NCI-H1092 treated with DMSO at 0.1 percent for 48 hours (cell line): ENCODE results near the gene CTR9.

Source experiments
- DNase-seq: peaks from one replicate; lab custom pipeline; 2025; lab: John Stamatoyannopoulos, UW

CTR9 gene

DNA sequence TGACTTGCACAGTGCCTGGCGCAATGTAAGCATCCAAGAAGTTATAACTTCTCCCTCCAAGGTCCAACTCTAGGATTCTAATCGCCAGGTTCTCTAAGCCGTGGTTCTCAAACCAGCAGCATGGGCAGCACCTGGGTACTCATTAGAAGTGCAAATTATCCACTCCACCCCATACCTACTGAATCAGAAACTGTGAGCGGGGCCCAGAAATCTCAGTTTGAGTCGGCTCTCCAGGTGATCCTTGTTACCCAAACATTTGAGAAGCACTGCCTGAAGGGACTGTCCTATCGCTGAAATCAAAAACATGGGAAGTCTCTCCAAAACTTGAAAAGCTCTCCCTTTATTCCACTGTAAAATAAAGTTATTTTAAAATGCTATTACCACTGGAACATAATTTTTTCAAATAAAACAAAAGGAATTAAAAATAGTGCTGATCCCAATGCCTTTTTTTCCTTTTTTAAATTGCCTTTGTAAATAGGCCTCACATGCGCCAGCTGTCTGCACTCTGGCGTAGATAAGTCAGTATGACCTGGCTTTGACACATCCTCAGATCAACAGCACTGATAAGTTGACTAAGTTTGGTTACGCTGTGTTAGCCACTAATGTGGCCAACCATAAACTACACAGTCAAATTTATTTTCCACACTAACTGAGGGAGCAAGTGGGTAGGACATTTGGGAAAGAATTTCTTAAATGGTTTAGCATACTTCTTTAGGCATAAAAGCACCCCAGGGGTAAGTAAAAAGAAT is 8.4 kb upstream of the CTR9 start:
- DNase-seq = no peak

DNA sequence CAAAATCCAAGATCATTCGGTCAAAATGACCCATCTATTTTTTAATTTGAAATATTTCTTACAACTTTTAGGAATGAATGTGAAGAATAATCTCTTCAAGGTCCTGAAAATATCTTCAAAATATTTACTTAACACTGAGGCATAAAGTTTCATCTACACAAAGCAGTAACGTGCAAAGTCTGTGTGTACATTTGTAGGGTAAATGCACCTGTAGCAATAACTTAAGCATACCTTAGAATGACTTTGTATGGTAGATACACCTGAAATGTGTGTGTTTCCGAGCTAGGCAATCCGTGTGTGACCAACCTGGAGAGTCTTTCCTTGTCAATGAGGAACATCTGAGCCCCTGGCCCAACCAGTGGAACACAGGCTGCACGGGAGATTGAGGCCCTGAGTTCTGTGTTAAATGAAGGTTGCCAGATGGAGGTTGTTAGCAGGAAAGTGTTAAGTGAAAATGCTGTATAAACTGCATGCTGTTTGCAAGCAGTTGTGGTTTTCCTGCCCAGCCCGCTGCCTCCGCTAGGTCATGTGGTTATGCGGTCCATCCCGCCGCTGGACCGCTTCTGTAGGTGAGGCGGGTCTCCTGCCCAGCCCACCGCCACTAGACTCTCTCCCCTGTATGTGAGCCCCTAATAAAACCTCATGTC is 7.6 kb upstream of the CTR9 start:
- no peak for DNase-seq

DNA sequence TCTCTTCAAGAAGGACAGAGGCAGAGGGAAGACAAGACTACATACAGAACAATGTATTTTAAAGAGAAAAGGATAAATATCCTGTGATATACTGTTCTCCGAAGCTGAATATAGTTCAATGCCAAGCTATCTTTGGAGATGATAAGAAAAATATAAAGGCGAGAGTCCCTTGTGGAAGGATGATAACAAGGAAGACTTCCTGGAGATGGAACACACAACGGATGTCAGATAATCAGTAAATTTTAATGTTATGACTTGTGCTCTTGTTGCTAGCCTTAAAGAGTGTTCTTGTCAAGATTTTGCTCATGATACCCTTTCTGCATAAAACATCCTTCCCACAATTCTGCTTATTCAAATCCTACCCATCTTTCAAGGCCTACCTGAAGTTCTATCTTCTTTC is 6.8 kb upstream of the CTR9 start:
- no peak for DNase-seq

DNA sequence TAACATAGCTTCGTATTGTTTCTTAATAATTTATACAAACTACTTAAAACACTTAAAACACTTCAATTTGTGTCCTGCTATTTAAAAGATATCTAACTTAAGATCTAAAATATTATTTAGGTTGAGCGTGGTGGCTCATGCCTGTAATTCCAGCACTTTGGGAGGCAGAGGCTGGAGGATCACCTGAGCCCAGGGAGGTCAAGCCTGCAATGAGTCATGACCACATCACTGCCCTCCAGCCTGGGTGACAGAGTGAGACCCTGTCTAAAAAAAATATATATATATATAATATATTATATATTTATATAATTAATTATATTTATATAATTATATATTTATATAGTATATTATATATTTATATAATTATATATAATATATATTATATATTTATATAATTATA is 4.2 kb upstream of the CTR9 start:
- no peak for DNase-seq

DNA sequence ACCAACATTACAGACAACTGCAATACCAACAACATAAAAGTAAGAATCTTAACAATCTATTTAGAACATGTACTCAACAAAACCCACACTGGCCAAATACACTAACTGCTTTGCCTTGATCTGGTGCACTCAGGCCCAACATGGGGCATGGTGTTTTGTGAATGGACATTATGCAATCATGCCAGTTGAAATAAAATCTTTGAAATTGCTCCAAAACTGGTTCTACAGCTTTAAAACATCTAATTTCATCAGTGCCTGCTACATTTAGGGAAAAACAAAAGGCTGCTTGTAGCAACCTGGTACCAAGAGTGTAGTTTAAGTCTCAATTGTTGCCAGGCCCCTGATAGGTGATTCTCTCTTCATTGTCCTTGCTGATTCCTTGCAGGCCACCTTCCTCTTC is 3.3 kb upstream of the CTR9 start:
- DNase-seq = no peak

DNA sequence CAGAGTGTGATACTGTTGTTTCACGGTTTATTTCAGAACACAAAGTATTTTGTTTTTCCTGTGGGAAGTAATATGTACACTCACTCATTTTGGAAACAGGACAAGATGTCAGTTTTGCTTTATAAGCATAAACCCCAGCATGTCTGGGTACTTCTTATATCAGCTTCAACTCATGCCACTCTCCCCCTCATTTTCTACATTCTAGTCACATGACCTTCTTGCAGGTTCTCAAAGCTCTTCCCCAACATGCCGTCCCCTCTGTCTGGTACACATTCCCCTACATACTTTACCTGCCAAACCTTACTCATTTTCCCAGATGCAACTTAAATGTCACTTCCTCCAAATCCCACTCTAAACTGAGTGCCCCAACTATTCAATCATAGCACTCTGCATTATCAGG is 1.6 kb upstream of the CTR9 start:
- DNase-seq = no peak

DNA sequence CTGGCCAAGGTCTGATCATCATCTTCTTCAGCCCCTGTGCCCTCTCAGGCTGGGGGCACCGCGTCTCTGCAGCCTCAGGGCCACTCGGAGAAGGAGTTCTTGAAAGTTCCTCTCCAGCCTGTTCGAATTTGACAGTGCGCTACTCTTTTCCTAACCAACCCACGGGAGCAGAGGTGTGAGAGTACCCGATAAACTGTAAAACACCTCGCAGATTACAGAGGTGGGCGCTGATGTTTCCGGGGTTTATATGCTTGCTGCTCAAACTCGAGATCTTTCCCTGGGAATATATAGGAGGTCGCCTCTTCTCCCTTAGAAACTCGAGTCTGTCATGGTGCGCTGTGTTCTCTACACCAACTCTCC is 515 bp downstream of the CTR9 start:
- peak; percentile 25 for DNase-seq

DNA sequence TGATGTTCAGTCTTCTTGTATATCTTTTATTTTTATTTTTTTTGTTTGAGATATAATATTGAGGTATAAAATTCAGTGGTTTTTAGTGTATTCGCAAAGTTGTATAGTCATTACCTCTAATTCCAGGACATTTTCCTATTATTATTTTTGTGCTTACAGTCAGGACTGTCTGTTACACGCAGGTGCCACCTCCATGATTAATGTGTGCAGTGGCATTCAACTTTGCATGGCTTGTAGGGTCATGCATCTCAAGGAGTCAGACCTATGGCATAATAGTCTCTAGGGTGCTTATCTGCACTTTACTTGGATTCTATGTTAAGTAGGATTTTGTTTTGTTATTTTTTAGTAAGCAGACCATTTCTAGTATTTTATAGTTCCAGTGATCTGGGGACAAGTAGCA is 1.0 kb downstream of the CTR9 start:
- no peak for DNase-seq

DNA sequence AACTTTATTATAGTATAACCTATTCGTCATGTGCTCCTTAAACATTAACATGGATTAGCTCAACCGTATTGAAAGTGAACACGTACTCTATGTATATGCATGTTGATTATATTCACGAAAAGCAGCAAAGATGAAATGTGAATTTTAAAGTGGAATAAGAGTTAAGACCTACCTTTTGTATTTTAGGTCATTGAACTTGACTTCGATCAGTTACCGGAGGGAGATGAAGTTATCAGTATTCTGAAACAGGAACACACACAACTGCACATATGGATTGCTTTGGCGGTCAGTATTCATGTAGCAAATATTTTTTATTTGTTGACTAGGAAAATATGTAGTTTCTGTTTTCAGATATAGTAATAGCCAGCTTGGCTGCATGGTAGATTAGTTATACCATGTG is 1.4 kb downstream of the CTR9 start:
- DNase-seq = no peak

DNA sequence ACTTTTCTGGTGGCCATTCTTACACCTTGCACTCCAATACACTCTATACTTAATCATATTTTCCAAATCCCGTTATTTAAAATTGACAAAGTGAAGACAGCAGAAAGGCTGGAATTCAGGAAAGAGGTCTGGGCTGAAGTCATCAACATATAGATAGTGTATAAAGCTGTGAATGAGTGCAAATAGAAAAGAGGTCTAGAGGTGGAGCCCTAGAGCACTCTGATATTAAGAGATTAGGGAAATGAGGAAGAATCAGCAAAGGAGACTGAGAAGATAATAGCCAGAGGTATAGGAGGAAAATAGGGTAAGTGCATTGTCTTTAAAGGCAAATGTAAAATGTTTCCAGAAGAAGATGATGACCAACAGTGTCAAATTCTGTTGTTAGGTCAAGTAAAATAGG is 7.9 kb downstream of the CTR9 start:
- no peak for DNase-seq

DNA sequence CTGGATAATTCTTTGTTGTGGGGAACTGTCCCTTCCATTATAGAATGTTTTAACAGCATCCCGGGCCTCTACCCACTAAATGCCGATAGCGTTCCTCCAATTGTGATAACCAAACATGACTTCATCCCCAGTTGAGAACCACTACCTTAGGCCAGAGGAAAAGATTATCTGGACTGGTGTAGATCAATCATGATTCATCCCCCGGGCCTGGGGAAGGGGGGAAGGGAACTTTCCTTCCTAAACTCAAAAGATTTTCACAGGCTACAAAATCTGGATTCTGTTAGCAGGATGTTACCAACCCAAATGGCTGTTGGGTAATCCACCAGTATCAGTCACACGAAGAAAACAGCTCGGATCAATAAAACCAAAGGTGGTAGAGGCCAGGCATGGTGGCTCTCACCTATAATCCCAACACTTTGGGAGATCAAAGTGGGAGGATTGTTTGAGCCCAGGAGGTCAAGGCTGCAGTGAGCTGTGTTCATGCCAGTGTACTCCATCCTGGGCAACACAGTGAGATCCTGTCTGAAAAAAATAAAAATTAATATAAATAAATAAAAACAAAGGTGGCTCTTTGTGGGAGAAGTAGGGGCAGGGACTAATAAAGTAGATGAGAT is 10.1 kb downstream of the CTR9 start:
- DNase-seq = no peak

DNA sequence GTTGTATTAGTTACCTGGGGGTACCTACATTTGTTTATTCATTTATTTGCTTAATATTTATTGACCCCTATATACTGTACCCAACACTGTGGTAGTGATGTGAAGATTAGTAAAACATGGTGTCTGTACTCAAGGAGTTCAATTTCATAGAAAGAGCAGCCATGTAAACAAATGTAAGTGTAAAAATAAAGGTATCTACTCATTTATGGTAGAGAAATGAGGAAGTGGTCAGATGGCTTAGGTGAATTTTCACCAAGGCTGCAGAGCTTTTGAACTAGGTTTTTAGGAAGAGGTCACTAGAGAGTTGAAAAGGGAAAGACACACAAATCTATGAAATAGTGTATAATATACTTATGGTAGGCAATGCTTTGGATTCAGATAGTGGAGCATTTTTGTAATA is 11.1 kb downstream of the CTR9 start:
- DNase-seq = no peak

DNA sequence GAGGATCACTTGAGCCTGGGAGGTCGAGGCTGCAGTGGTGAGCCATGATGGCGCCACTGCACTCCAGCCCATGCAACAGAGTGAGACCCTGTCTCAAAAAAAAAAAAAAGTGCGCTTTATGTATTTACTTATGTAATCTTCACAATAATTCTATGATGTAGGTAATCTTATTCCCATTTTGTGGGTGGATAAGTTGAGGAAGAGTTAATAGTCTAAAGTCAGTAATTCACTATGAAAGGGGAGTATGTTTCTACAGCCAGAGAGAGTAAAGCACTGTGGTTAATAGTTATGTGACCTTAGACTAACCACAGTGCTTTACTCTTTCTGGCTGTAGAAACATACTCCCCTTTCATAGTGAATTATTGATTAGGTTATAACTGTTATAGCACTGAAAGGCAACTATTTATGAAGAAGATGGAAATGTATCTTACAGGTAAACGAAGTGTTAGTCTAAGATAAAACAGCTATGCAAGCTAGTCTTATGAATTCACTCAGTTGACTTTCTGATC is 11.9 kb downstream of the CTR9 start:
- no peak for DNase-seq

DNA sequence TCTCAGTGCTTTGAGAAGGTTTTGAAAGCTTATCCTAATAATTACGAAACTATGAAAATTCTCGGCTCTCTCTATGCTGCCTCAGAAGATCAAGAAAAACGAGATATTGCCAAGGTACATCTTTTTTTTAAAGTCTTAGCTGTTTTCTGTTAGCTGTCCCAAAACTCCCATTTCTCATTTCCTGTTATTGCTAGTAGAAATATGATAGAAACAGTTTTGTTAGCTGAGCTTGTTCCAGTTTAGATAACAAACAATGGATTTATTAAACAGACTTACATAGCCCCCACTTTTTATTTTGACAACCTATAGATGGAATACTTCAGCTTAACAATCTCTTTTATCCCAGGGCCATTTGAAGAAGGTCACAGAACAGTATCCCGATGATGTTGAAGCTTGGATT is 12.7 kb downstream of the CTR9 start:
- no peak for DNase-seq

DNA sequence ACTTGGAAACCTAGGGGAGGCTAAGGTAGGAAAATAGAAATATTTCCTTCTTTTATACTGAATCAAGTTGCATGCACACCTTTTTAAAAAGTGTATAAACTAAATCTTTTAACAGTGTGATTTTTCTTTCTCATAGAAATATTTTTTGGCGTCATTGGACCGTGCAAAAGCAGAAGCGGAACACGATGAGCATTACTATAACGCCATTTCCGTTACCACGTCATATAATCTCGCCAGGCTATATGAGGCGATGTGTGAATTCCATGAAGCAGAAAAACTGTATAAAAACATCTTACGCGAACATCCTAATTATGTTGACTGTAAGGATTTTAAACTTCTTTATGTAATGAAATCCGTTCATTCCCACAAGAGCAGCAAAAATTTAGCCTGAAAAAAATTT is 13.4 kb downstream of the CTR9 start:
- no peak for DNase-seq

DNA sequence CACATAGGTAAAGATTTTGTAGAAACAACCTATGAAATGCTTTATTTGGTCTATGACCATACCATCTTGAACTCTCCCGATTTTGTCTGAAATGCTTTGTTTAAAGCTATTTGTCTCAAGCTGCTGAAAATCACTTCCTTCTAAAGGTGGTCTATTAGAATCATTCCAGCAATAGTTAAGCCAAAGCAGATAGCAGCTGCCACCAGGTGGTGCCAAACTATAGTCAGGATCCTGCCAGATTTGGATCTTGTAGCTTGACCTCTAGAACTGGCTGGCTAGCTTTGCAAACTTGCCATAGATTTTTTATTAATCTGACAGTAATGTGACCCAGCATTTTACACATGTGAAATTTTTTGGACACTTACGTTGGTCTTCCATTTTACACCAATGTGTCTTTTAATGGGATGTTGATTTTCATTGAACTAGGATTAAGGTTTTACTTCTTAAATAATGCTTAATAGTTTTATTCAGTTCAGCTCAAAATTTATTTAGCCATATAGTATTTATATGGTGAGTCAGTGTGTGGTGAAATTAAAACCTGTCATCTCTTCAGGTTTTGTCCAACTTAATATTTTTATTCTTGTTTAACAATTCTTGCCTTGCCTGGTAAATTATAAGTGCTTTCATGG is 19.7 kb downstream of the CTR9 start:
- peak; percentile 38 for DNase-seq

DNA sequence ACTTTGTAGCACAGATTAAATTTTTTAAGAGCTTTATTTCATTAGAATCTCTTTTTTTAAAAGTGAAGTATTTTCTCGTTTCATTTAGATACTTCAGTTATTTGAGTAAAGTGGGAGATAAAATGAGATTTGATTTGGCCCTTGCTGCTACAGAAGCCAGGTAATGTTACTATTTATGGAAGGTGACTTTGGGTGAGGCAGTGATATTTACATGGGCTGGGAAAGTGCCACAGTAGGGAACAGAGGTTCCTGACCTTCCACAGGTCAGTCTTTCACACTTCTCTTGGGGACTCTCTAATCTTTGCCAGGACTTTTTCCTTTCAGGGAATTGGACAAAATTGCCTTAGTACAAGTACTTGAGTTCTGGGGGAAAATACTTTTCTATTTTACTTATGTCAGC is 20.4 kb downstream of the CTR9 start:
- no peak for DNase-seq

DNA sequence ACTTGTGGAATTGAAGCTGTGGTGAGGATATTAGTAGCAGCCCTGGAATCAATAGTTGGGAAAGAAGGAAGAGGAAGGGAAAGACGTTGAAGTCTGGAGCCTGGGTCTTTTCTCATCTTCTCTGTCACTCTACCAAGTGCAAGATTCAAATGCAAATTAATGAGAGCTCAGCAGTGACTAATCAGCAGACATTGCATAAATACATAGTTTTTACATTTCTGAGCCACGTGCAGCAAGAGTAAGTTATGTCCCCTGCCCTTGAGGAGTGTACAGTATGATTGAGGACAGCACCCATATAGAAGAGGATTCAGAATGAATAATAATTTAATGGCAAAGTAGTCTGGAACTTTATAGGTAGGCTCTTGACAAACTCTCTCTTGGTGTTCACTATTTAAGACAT is 23.8 kb downstream of the CTR9 start:
- no peak for DNase-seq

DNA sequence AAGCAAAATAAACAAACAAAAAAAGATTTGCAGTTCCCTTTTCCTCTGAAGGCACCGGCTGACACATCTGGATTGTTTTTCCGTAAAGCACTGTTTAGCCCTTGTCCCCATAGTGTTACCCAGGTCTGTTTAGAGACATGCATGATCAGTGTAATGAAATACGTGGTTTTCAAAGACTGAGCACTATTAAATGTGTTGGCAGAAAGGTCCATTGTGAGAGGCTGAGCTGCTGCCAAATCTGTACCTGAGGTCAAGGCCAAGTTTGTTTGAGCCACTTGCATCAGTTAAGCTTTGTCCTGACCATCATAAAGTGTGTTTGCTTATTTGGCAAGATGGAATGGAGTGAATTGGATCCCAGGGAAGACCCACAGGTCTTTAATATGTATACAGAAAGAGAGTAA is 26.3 kb downstream of the CTR9 start:
- DNase-seq = no peak

DNA sequence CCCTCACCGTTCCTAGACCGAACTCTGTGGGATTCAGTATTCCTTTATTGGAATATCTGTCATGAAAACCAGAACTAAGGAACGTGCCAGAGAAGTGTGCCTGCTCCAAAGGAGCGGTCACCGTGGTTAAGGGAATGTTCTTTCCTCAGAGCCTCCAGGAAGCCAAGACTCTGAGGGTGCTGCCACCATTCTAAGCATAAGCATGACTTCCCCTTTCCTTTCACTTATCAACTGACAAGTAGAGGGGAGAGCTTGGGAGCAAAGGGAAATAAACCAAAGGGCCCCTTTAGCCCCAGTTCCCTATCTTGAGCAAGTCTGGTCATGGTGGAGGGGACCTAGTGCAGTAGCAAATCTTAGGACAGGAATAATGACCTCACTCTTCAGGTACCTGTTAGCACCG is 26.8 kb downstream of the CTR9 start:
- no peak for DNase-seq

DNA sequence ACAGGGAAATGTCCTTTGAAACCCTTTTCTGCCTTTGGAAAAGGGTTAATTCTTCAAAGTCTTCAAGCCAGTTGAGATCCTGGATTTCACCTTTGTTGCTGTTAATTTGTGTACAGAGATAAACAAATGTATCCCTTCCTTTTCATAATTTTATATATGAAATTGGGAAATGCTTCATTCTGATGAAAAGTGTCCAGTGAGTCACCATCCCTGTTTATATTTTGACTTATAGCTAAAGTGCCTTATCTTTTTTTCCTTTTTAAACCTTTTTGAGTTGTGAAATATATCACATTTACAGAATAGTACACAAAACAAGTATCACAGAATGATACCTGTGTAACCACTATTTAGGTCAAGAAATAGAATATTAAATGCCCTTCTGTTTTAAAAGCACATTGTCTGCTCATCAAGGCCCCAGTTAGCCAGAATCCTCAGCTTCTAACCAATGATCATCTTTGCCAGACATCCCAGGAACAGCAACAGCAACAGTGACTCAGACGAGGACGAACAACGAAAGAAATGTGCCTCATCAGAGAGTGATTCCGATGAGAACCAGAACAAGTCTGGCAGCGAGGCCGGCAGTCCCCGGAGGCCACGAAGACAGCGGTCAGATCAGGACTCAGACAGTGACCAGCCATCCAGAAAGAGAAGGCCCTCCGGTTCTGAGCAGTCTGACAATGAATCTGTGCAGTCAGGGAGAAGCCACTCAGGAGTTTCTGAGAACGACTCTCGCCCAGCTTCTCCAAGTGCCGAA is 27.3 kb downstream of the CTR9 start:
- DNase-seq = no peak

DNA sequence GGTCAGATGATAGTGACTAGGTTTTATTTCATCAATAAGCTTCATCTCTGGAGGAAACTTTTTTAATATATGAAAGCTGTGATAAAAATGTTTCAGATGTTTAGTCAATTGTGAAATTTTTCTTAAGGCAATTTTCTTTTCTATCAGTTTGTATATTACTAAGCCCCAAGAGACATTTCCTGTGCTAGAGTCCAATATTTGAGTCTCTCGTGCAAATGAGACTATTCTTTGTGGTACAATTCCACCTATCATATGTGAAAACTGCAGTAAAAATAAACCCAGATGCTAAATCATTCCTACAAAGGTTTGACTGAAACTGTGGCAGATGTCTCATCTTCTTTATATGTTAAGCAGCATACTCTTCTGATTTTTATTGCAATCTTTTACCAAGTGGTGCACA is 28.0 kb downstream of the CTR9 start:
- DNase-seq = no peak
